H1 (cell line): ENCODE measurements around the gene PKN1. TPM values are rescaled to one million over a fixed set of nuclear protein-coding genes. Genes with fewer than 3 reads are reported as not detected.

Source experiments
- CTCF ChIA-PET: fragments of 300-600 bp; sonication (Branson Sonifier 250); formaldehyde crosslinking; loops from one replicate; lab custom pipeline; 2021; ENCODE audit not compliant: partially characterized antibody; lab: Charles Lee
- POLR2A ChIA-PET: fragments of 300-600 bp; sonication (Branson Sonifier 250); formaldehyde crosslinking; loops from one replicate; lab custom pipeline; 2021; ENCODE audit warnings: inconsistent platforms; ENCODE audit not compliant: partially characterized antibody; lab: Charles Lee
- DNase-seq, 2 experiments: peaks; one replicate each; pipeline versions ENCODE4 v3.0.0 to v3.0.0-alpha.2; 2010 to 2022; ENCODE audit warnings: low spot score in 2 of 2, low read depth in 1 of 2, mixed read lengths in 1 of 2
- FAIRE-seq: peaks from 2 replicates; lab custom pipeline; 2011; peaks lifted over from hg19 to GRCh38; lab: Jason Lieb, UNC
- H2AFZ ChIP-seq: 2 replicates; pipeline ENCODE4 v1.8.1; 2012; ENCODE audit warnings: low read length, inconsistent platforms
- H2AK5ac ChIP-seq: 2 replicates; pipeline ENCODE4 v1.6.1; 2013; ENCODE audit warnings: low read depth, low read length
- H2BK120ac ChIP-seq: replicated peaks from 2 replicates; pipeline ENCODE3; 2013; ENCODE audit warnings: low read depth, low read length, inconsistent platforms
- H2BK12ac ChIP-seq: 2 replicates; pipeline ENCODE4 v1.6.1; 2013; ENCODE audit warnings: low read depth, low read length
- H2BK15ac ChIP-seq: 2 replicates; pipeline ENCODE4 v1.6.1; 2013; ENCODE audit warnings: low read length
- H2BK20ac ChIP-seq: 2 replicates; pipeline ENCODE4 v1.6.1; 2013; ENCODE audit warnings: low read length
- H2BK5ac ChIP-seq: 2 replicates; pipeline ENCODE4 v1.6.1; 2013; ENCODE audit warnings: low read depth, low read length
- H3K14ac ChIP-seq: 2 replicates; pipeline ENCODE4 v1.6.1; 2013; ENCODE audit warnings: inconsistent platforms; ENCODE audit not compliant: insufficient read length
- H3K18ac ChIP-seq: 2 replicates; pipeline ENCODE4 v1.6.1; 2013; ENCODE audit warnings: low read length; ENCODE audit errors: extremely low read depth
- H3K23ac ChIP-seq: 2 replicates; pipeline ENCODE4 v1.6.1; 2013; ENCODE audit warnings: inconsistent platforms; ENCODE audit not compliant: insufficient read length
- H3K23me2 ChIP-seq: 2 replicates; pipeline ENCODE4 v1.6.1; 2013; ENCODE audit warnings: low read depth, low read length
- H3K27ac ChIP-seq: 2 replicates; pipeline ENCODE4 v1.6.1; 2011; ENCODE audit warnings: low read depth, low read length, inconsistent platforms
- H3K27me3 ChIP-seq, 4 experiments: replicated peaks in 1 of 4; 1 replicate in 1 of 4; 2 replicates in 3 of 4; pipeline versions ENCODE4 v1.6.1 to v1.8.1; 2011 to 2013; ENCODE audit warnings: low read length in 3 of 4, mild to moderate bottlenecking in 3 of 4, inconsistent platforms in 2 of 4, mixed read lengths in 2 of 4, moderate library complexity in 1 of 4; ENCODE audit not compliant: control insufficient read depth in 3 of 4, insufficient read depth in 3 of 4; ENCODE audit errors: extremely low read depth in 1 of 4
- H3K36me3 ChIP-seq, 4 experiments: 2 replicates each; pipeline versions ENCODE4 v1.6.1 to v1.8.1; 2011 to 2013; ENCODE audit warnings: mild to moderate bottlenecking in 4 of 4, low read length in 3 of 4, moderate library complexity in 2 of 4, control low read depth in 1 of 4, inconsistent platforms in 1 of 4; ENCODE audit not compliant: insufficient read depth in 4 of 4, control insufficient read depth in 2 of 4
- H3K4ac ChIP-seq: replicated peaks from 2 replicates; pipeline ENCODE3; 2013; ENCODE audit warnings: low read length, low read depth, mixed read lengths, inconsistent platforms; ENCODE audit not compliant: insufficient read length
- H3K4me1 ChIP-seq, 4 experiments: replicated peaks in 1 of 4; 1 replicate in 1 of 4; 2 replicates in 3 of 4; pipeline versions ENCODE4 v1.6.1 to v1.8.1; 2011 to 2013; ENCODE audit warnings: low read length in 3 of 4, inconsistent platforms in 2 of 4, mixed read lengths in 1 of 4; ENCODE audit not compliant: insufficient read depth in 4 of 4, control insufficient read depth in 3 of 4
- H3K4me2 ChIP-seq, 2 experiments: 2 replicates each; pipeline versions ENCODE4 v1.6.1 to v1.8.1; 2011 to 2013; ENCODE audit warnings: low read depth in 2 of 2, low read length in 2 of 2, control low read depth in 1 of 2, inconsistent platforms in 1 of 2, mild to moderate bottlenecking in 1 of 2; ENCODE audit not compliant: insufficient read depth in 1 of 2
- H3K4me3 ChIP-seq, 4 experiments: fragments of 200-600, 300-600 bp in 1 of 4; sonication (generic), shearing (Covaris generic), sonication (Bioruptor Twin) in 1 of 4; 2 replicates each; pipeline versions ENCODE4 v1.5.1 to v1.8.1; 2011 to 2016; ENCODE audit warnings: low read length in 4 of 4, low read depth in 3 of 4, control low read depth in 2 of 4, inconsistent platforms in 2 of 4, mild to moderate bottlenecking in 2 of 4, mixed read lengths in 1 of 4, moderate library complexity in 1 of 4; ENCODE audit not compliant: insufficient read depth in 2 of 4; ENCODE audit errors: extremely low read depth in 1 of 4
- H3K56ac ChIP-seq: replicated peaks from 2 replicates; pipeline ENCODE3; 2013; ENCODE audit warnings: low read depth, mild to moderate bottlenecking, mixed read lengths, low read length, inconsistent platforms; ENCODE audit not compliant: insufficient read length
- H3K79me1 ChIP-seq: 2 replicates; pipeline ENCODE4 v1.6.1; 2013; ENCODE audit warnings: low read depth, low read length, control low read depth
- H3K79me2 ChIP-seq, 2 experiments: 2 replicates each; pipeline versions ENCODE4 v1.6.1 to v1.8.1; 2012 to 2013; ENCODE audit warnings: low read length in 2 of 2, mild to moderate bottlenecking in 2 of 2, inconsistent platforms in 1 of 2; ENCODE audit not compliant: insufficient read depth in 2 of 2, control insufficient read depth in 1 of 2
- H3K9ac ChIP-seq, 4 experiments: replicated peaks in 1 of 4; 1 replicate in 1 of 4; 2 replicates in 3 of 4; pipeline versions ENCODE4 v1.6.1 to v1.8.1; 2011 to 2013; ENCODE audit warnings: low read depth in 3 of 4, low read length in 3 of 4, control low read depth in 2 of 4, mild to moderate bottlenecking in 2 of 4, moderate library complexity in 2 of 4, inconsistent platforms in 1 of 4; ENCODE audit errors: extremely low read depth in 1 of 4
- H3K9me3 ChIP-seq, 2 experiments: 2 replicates each; pipeline versions ENCODE4 v1.6.1 to v1.8.1; 2012 to 2013; ENCODE audit warnings: mild to moderate bottlenecking in 2 of 2, moderate library complexity in 2 of 2, control low read depth in 1 of 2, inconsistent platforms in 1 of 2, low read depth in 1 of 2, low read length in 1 of 2, mixed read lengths in 1 of 2; ENCODE audit not compliant: insufficient read depth in 2 of 2
- H4K20me1 ChIP-seq, 2 experiments: replicated peaks in 1 of 2; 2 replicates each; pipeline versions ENCODE3 to v1.8.1; 2011 to 2013; ENCODE audit warnings: inconsistent platforms in 2 of 2, low read length in 2 of 2, mild to moderate bottlenecking in 1 of 2; ENCODE audit not compliant: insufficient read depth in 2 of 2, control insufficient read depth in 1 of 2
- H4K5ac ChIP-seq: 2 replicates; pipeline ENCODE4 v1.6.1; 2013; ENCODE audit warnings: low read length, low read depth, mixed read lengths, inconsistent platforms; ENCODE audit not compliant: insufficient read length
- H4K8ac ChIP-seq: 2 replicates; pipeline ENCODE4 v1.8.0; 2013; ENCODE audit warnings: mild to moderate bottlenecking, moderate library complexity, low read length, inconsistent platforms; ENCODE audit not compliant: insufficient read depth; ENCODE audit errors: extremely low read depth
- H4K91ac ChIP-seq: replicated peaks from 2 replicates; pipeline ENCODE3; 2013; ENCODE audit warnings: low read length, mixed read lengths, inconsistent platforms; ENCODE audit not compliant: insufficient read length
- BACH1 ChIP-seq: IDR thresholded peaks from 2 replicates; pipeline ENCODE4 v1.6.1; 2012; ENCODE audit warnings: low read length, improper control_type of control experiment
- CHD2 ChIP-seq: IDR thresholded peaks from 2 replicates; pipeline ENCODE4 v1.6.1; 2012; ENCODE audit warnings: low read length, improper control_type of control experiment
- CTBP2 ChIP-seq: IDR thresholded peaks from 2 replicates; pipeline ENCODE4 v1.7.0; 2011; ENCODE audit warnings: borderline replicate concordance, mild to moderate bottlenecking, moderate library complexity, mixed read lengths, low read length; ENCODE audit not compliant: insufficient read depth, insufficient read length
- EZH2 ChIP-seq: fragments of 200-600 bp; sonication (generic); IDR thresholded peaks from 2 replicates; pipeline ENCODE4 v1.7.1; 2012; ENCODE audit warnings: low read depth, mild to moderate bottlenecking, moderate library complexity, low read length, inconsistent platforms; ENCODE audit not compliant: severe bottlenecking
- JUND ChIP-seq: IDR thresholded peaks from 2 replicates; pipeline ENCODE4 v1.6.1; 2011; ENCODE audit warnings: mild to moderate bottlenecking, improper control_type of control experiment, low read length
- MAX ChIP-seq: IDR thresholded peaks from 2 replicates; pipeline ENCODE4 v1.6.1; 2012; ENCODE audit warnings: inconsistent platforms
- TAF1 ChIP-seq: IDR thresholded peaks from 2 replicates; pipeline ENCODE4 v1.6.1; 2011; ENCODE audit warnings: mild to moderate bottlenecking, low read depth, low read length
- TEAD4 ChIP-seq: IDR thresholded peaks from 2 replicates; pipeline ENCODE4 v1.6.1; 2012; ENCODE audit warnings: low read depth, low read length, inconsistent platforms, mixed read lengths
- USF2 ChIP-seq: IDR thresholded peaks from 2 replicates; pipeline ENCODE4 v1.6.1; 2011; ENCODE audit warnings: low read length, improper control_type of control experiment
- YY1 ChIP-seq: IDR thresholded peaks from 2 replicates; pipeline ENCODE4 v1.6.1; 2011; ENCODE audit warnings: low read depth, mild to moderate bottlenecking, low read length
- WGBS, 2 experiments: shearing (Covaris generic) in 1 of 2; methylation state at CpG; one replicate each; pipeline versions ENCODE4 v1.1.6 to v1.1.7; 2013 to 2015; ENCODE audit warnings: low lambda C conversion rate in 2 of 2, mixed read lengths in 2 of 2, inconsistent platforms in 1 of 2, low coverage in 1 of 2, missing lambda C conversion rate in 1 of 2; ENCODE audit not compliant: insufficient replicate concordance in 2 of 2, insufficient coverage in 1 of 2, insufficient read length in 1 of 2; ENCODE audit errors: extremely low coverage in 1 of 2, missing lambda C conversion rate in 1 of 2; 5-methylcytosine and 5-hydroxymethylcytosine counted together
- polyA plus RNA-seq, 7 experiments: library from polyadenylated mRNA; depleted of rRNA in 3 of 7; stranded (reverse) in 5 of 7; unstranded in 2 of 7; fragments of >200 nt in 5 of 7; fragments of 200-250 nt in 2 of 7; gene quantifications; 1 replicate in 5 of 7; 2 replicates in 1 of 7; 4 replicates in 1 of 7; pipeline versions ENCODE4 v1.2.1 to v1.2.3, GENCODE V29; 2011 to 2013; ENCODE audit warnings: missing spikeins in 2 of 7, mixed read lengths in 2 of 7
- total RNA-seq: library from RNA; stranded (reverse); fragmentation: NEBNext Ultra II Directional; extraction: Animal tissue kit (Norgen Biotek cat#: 25700); gene quantifications from 2 replicates; pipeline ENCODE4 v1.2.1, GENCODE V29; 2021

Gene PKN1
- total and polyA plus RNA-seq, 2 of the 8 experiments (the other 6 are each of a cell fraction or from before 2014, with no cell fraction given): 65.2 to 162 TPM

- Histone ChIP-seq H3K27me3 (no peaks in the 10 kb centered on the region), H3K4me3 (peak overlapping the region; percentile 29 to 62 (median 40)), H3K18ac (peak overlapping the region; percentile 95), H2BK120ac (peak overlapping the region; percentile 87), H3K23ac (no peak overlapping the region), H3K9me3 (no peaks in the 10 kb centered on the region), H3K27ac (no peak overlapping the region; the same call in 1 of the 2 replicates), H2BK12ac (no peak overlapping the region), H3K9ac (peak overlapping the region in 2 of 4 experiments; percentile 49 to 58; a peak in 4 of 7 replicates), H4K5ac (peak overlapping the region; percentile 92), H4K91ac (peak overlapping the region; percentile 99), H2BK5ac (0 out of 2 replicates have a peak overlapping the region, but pooled peaks have one; percentile 20), H3K79me1 (no peaks in the 10 kb centered on the region), H3K56ac (peak overlapping the region; percentile 92), H3K4me2 (peak overlapping the region; percentile 57 to 76), H3K4ac (peak overlapping the region; percentile 97), H2AFZ (0 out of 2 replicates have a peak overlapping the region, but pooled peaks have one; percentile 40), H3K23me2 (peaks cover 4% of the 10 kb centered on the region), H2AK5ac (no peak overlapping the region), H3K14ac (no peak overlapping the region), H4K8ac (peak overlapping the region; percentile 91), H2BK20ac (no peak overlapping the region), H3K79me2 (no peaks in the 10 kb centered on the region), H3K4me1 (peaks cover 0 to 21% (median 15%) of the 10 kb centered on the region in 4 experiments; a peak in 6 of 7 replicates), H2BK15ac (peak overlapping the region; percentile 98; the same call in 1 of the 2 replicates), H3K36me3 (peaks cover 0 to 6% (median 4%) of the 10 kb centered on the region in 4 experiments; a peak in 4 of 8 replicates), H4K20me1 (peaks cover 0 to 6% of the 10 kb centered on the region in 2 experiments)
- POLR2A ChIA-PET: interaction anchor here (0.6 to 2.6 kb wide), 19 partner anchors 9 to 381 kb away, joined by 3 to 13 read pairs (median 4); partner anchors contain the start of genes ASF1B, DNAJB1 and GIPC1
- peak in 1 of 2 experiments; percentile 98 for DNase-seq
- no peak for FAIRE-seq
- CTCF ChIA-PET: interaction anchor here (0.6 to 4.2 kb wide), 31 partner anchors 9 to 566 kb away, joined by 3 to 20 read pairs (median 4); partner anchors contain the start of genes DNAJB1 and PKN1
- 10% methylated on average over 61 of the region's 66 CpGs; no CpG with 5 or more reads in 1 of the 2 experiments for WGBS, 2 experiments
- peak; percentile 93 for TF ChIP-seq MAX
- no peak for TF ChIP-seq CTBP2
- TF ChIP-seq TEAD4: no peak
- no peak for TF ChIP-seq CHD2
- peak; percentile 58; the same call in 1 of the 2 replicates for TF ChIP-seq BACH1
- TF ChIP-seq TAF1: peak; percentile 12
- no peak for TF ChIP-seq JUND
- no peak for TF ChIP-seq USF2
- no peak for TF ChIP-seq EZH2
- no peak for TF ChIP-seq YY1
Observed at GRCh38 chr19:14472202-14472938, 39.3 kb downstream of the PKN1 start.
